GM23338 (cell line): ENCODE measurements around the gene CCL17.

Experiments used
- CTCF ChIP-seq, 2 experiments: fragments of 200-600 bp in 1 of 2; sonication (generic) in 1 of 2; conservative IDR thresholded peaks; 2 replicates each; pipeline versions ENCODE4 v1.5.1 to v1.6.1; 2016 to 2017; ENCODE audit warnings: antibody characterized with exemption in 2 of 2, low read depth in 2 of 2, mild to moderate bottlenecking in 2 of 2, moderate library complexity in 1 of 2
- ETS1 ChIP-seq: IDR thresholded peaks from 2 replicates; pipeline ENCODE4 v1.6.1; 2016; ENCODE audit warnings: antibody characterized with exemption
- EZH2 ChIP-seq: fragments of 200-600 bp; sonication (generic); IDR thresholded peaks from one replicate; pipeline ENCODE4 v1.8.0; 2017; ENCODE audit warnings: antibody characterized with exemption, mild to moderate bottlenecking, low read depth; ENCODE audit not compliant: unreplicated experiment
- EZH2phosphoT487 ChIP-seq: fragments of 200-600 bp; sonication (generic); IDR thresholded peaks from one replicate; pipeline ENCODE4 v1.8.1; 2018; ENCODE audit warnings: antibody characterized with exemption; ENCODE audit not compliant: unreplicated experiment
- POLR2AphosphoS5 ChIP-seq: IDR thresholded peaks from 2 replicates; pipeline ENCODE4 v1.6.1; 2016; ENCODE audit warnings: antibody characterized with exemption, low read depth
- REST ChIP-seq: IDR thresholded peaks from one replicate; pipeline ENCODE4 v1.6.1; 2018; ENCODE audit warnings: antibody characterized with exemption; ENCODE audit not compliant: unreplicated experiment
- STAT1 ChIP-seq: IDR thresholded peaks from one replicate; pipeline ENCODE4 v1.6.1; 2016; ENCODE audit warnings: antibody characterized with exemption; ENCODE audit not compliant: unreplicated experiment

- TF ChIP-seq STAT1 (no peak), CTCF (conservative IDR thresholded peaks at IDR 0.05; ENCODE audit: low read depth in 2 of 2) (no peak), EZH2phosphoT487 (no peak), POLR2AphosphoS5 (no peak), EZH2 (no peak), REST (no peak), ETS1 (no peak)
Observed at GRCh38 chr16:57391300-57391699, 13.3 kb upstream of the CCL17 start.
